Activated effector memory CD4-positive, alpha-beta T cell treated with Interleukin-2 at 50 U/mL for 16 hours (primary cell): ENCODE results near the gene CLEC5A.
"Not testable (repeated sequence)": the region's sequence is repeated elsewhere in the genome, so short reads cannot be mapped to it uniquely, and the experiment has no call there.

Experiments
- DNase-seq: peaks from one replicate; pipeline ENCODE4 v3.0.0-alpha.2; 2020

CLEC5A gene

DNA sequence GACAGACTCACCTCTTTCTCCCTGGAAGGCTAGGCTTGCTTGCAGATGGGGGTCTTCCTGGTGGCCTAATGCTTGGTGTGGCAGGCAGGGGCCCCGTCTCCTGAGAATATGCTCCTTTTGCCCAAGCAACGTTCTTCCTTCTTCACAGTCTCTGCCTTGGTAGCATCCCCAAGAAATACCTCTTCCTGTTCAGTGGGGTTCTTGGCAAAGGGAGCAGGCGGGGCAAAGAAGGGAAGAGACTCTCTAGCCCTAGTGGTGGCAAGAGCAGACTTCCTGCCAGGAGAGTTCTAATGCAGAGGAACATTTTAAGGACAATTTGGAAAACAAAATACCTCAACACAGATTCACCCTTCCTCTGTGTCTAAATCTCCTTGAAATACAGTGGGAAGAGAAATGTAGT is at the start of gene CLEC5A:
Gene CLEC5A (minus strand): TSS at position 179 of the 400 bp plus-strand sequence. CDS start 682 bp downstream, outside the sequence.
- DNase-seq, result no peak

DNA sequence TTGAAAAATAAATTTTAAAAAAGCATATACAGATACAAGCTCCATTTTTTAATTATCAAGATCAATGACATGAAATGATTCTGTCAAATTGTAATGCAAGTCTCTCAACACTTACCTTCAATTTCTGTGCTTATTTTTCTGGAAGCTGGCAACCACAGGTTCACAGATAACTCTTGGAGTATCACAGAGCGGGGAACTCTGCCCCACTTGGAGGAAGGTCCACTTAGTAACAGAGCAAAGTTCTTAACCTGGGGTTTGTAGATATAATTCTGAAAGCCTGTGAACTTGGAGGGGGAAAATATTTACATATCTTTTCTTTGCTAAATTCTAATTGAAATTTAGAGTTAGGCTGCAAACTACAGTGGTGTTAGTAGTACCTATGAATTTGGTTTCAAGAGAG is 46.6 kb upstream of the CLEC5A start:
- DNase-seq, result no peak

DNA sequence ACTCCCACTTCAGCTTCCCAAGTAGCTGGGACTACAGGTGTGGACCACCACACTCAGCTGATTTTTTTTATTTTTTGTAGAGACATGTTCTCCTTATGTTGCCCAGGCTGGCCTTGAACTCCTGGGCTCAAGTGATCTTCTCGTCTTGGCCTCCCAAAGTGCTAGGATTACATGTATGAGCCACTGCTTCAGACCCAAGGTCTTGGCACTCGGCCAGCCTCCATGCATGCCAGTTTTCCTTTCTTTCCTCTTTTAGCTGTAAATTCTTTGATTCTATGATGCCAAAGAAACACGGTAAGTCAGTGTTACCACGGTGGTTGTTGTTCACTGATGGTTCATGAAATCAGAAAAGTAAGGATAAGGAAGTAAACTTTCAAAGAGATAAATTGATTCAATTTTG is 45.9 kb upstream of the CLEC5A start:
- no peak for DNase-seq

DNA sequence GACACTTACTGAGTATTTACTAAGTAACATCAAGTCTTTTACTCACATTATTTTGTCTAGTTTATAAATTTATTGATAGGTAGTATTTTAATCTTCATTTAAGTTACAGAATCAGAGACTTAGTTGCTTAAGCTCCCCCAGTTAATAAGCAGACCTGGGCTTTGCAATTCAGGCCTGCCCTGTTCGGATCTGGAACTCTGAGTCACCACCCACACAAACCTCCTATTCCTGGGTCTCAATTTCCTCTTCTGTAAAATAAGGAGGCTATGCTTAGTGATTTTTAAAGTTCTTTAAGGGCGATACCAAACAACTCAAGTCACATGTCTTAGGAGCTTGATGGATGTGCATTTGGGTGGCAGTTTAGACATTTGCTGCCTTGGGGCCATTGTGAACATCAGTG is 45.4 kb upstream of the CLEC5A start:
- no peak for DNase-seq

DNA sequence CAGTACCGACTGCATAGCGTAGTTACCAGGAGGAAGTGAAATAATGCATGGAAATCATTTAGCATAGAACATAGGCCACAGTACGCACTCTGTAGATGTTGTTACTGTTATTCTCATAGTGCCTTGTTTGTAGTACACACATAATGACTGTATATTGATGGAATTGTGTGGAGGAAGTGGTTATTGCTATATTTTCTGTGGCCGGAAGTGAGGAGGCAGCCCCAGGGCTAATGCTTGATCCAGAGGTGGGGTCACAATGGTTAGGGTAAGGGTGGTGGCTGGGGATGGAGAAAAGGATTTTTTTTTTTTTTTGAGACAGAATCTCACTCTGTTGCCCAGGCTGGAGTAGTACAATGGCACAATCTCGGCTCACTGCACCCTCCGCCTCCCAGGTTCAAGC is 44.4 kb upstream of the CLEC5A start:
- no peak for DNase-seq

DNA sequence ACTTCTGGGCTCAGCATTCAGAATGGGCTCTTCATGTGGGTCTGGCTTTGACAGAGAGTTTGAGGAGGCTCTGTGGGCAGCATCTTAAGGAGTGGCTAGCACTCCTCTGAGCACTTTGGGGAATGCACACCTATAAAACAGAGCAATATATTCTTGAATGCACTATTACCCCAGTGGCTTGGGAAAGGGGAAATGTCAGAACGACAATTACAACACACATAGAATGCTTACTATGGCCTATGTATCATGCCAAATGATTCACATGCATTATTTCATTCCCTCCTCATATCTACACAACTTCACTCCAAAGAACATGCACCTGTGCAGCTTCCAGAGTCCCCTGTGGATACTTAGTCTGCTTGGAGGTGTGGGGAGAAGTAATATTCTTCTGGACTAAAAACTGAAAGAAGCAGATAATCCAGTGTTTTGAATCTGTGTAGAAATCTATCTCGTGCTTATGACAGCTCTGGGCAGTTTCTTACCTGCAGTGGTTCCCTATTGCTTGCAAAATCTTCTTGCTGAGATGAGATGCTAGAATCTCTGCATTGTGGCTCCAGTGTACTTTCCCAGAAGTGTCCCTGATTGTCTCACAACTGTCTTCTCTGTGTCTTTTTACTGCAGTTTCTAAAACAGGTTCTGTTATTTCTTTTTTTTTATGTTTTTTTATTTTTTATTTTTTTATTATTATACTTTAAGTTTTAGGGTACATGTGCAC is 43.4 kb upstream of the CLEC5A start:
- DNase-seq, result no peak

DNA sequence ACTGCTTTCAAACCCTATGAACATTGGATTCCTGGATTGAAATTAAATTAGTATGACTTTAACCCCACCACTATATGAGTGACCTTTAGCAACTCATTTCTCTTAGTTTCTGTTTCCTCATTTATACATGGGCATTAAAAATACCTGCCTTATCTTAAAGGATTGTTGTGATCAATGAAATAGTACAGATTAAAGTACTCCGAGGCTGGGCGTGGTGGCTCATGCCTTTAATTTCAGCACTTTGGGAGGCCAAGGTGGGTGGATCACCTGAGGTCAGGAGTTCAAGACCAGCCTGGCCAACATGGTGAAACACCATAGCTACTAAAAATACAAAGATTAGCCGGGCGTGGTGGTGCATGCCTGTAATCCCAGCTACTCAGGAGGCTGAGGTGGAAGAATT is 41.0 kb upstream of the CLEC5A start:
- DNase-seq, result not testable (repeated sequence)

DNA sequence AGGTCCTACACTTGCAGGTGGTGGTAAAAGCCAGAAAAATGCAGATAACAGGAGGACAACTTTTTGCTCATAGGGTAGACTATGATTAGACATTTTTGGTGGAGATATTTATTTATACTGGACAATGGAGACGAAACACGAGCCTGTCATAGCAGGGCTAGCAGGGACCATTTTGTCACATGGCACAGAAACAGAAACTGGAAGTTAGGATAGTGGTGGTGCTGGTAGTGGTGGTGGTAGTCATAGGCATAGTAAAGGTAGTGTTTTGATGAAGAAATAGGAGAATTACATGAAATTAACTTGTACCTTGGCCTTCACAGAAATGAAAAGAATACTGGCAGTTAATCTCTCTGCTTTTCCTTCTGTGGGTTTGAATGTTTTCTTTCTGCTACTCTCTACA is 40.1 kb upstream of the CLEC5A start:
- DNase-seq, result no peak

DNA sequence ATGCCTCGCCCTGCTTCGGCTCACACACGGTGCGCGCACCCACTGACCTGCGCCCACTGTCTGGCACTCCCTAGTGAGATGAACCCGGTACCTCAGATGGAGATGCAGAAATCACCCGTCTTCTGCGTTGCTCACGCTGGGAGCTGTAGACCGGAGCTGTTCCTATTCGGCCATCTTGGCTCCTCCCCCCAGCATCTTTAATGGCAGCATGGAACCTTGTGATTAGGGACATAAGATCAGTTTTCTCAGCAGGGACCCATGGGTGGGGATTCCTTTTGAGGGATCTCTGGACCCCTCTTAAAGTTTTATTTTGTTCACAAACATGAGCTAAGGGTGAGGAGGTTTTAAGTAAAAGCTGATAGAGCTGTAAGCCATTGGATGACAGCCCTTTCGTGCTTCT is 39.2 kb upstream of the CLEC5A start:
- not testable (repeated sequence) for DNase-seq

DNA sequence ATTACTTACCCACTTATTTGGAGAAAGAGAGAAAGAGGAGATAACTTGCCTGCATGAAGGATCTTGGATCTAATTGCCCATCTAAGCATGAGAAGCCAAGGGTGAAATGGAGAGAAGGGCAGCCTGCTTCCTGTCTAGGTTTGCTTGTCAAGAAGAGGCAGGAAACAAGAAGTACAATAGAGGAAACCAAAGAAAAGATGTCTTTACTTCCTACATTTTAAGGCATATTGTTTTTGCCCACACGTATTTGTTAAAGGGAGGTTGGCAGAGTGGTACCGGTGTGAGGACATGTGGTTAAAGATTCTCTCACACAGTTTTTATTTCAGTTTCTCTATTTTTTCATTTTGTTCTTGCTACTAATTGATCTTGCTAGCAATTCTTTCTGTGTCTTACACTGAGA is 32.8 kb upstream of the CLEC5A start:
- no peak for DNase-seq

DNA sequence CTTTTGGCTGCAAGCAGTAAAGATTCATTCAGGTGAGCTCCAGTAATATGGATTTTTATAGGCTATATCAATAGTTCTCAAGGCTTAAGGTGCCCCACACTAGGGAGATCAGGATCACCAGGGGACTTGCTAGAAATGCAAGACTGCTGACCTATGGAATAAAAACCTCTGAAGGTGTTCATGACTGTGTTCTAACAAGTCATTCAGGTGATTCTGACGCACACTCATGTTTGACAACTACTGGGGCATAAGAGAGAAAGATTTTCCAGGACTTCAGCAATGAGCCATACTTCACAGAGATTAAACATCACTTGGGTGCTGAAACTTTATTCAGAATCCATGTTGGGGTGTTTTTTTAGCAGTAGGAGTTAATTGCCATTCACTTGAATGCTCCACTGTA is 31.6 kb upstream of the CLEC5A start:
- no peak for DNase-seq

DNA sequence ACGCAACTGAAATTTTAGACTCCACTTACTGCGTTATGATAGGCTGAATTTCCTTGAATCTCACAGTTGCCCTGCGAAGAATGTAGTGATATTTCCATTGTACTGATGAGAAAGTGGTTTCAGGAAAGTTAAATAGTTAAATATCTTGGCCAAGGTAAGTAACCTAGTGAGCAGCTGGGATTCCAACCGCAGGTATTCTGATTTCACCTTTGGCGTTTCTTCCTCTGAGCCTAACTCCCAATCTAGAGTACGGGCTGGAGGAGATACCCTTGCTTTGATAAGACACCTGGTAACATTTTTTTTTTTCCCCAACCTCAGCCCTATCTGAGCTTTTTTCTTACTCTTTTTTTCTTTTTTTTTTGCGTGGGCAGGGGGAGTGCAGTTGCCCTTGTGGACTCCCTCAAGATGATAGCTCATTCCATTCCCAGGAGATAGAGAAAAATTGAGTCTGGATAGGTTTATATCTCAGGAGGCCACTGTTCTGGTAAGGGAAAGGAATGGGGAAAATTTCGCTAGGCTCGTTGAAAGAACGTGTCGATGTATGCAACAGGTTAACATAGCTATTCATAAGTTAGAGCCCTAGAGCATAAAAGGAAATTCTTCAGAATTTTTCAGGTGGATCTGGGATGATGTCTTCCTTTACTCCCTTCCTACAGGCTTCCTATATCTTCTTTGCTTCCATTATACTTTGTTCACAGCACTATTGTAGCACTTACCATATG is 29.9 kb upstream of the CLEC5A start:
- DNase-seq, result no peak

DNA sequence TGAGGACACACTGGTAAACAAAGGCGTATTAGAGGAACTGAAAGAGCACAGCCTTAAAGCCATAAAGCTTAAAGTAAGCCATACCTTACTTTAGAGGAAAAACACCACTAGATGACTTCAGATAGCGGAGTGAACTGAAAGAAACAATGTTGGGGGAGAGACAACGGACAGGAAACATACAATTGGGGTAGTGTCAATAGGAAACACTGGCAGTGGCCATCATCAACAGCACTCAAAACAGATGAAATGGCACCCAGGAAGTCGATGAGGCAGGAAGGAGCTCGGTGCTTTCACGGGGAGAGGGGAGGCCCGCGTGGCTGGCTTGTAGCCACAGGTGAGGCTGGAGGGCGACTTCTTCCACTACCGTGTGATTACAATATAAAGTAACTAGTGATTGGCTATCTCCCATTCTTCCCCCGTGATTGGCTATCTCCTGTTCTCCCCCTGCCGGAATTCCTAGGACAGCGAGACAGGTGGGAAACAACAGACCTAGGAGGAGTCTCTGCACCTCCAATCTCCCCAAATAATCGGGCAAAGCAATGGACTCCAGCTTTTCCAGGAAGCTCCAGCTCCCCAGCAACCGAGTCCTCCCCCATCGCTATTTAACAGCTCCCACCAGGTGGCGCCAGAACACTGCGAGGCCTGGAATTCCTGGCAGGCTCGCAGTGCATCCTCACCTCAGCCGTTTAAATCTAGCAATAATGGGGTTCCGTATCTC is 29.2 kb upstream of the CLEC5A start:
- peak; percentile 35 for DNase-seq

DNA sequence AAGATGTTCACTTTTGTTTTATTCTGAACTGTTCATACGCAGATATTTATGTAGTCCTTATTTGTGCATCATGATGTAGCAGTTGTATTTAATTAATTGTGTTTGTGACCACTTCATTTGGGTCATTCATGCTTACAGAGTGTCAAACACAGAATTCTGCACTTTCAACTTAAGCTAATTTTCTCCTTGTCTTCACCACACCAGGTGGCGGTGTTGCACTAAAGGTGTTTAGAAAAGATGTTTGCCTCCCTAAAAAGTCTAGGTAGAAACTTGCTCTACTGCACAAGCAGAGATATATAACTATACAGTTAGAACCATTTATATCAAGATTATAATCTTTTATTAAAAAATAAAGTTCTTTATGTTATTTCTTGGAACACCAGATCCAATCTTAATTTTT is 28.1 kb upstream of the CLEC5A start:
- no peak for DNase-seq

DNA sequence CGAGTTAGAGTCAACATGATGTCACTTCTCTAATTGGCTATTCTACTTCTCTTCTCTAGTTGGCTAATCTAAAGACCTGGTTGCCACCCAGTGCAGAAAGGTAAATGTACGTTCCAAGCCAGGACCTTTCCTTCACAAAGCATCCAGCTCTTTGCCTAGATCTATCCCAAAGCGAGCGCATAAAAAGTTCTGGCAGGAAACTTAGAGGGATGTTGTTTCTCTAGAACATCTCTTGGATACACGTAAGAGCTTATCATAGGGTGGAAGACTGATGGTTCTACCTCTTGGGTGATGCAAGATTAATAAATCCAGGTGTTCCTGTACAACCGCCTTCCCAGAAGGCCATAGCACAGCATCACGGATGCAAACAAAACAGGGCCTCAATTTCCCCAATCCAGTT is 26.9 kb upstream of the CLEC5A start, which contains the start of gene TAS2R38:
Gene TAS2R38 (minus strand): TSS at position 101 of the 400 bp plus-strand sequence. CDS start 84 bp downstream, at position 17.
- DNase-seq, result no peak

DNA sequence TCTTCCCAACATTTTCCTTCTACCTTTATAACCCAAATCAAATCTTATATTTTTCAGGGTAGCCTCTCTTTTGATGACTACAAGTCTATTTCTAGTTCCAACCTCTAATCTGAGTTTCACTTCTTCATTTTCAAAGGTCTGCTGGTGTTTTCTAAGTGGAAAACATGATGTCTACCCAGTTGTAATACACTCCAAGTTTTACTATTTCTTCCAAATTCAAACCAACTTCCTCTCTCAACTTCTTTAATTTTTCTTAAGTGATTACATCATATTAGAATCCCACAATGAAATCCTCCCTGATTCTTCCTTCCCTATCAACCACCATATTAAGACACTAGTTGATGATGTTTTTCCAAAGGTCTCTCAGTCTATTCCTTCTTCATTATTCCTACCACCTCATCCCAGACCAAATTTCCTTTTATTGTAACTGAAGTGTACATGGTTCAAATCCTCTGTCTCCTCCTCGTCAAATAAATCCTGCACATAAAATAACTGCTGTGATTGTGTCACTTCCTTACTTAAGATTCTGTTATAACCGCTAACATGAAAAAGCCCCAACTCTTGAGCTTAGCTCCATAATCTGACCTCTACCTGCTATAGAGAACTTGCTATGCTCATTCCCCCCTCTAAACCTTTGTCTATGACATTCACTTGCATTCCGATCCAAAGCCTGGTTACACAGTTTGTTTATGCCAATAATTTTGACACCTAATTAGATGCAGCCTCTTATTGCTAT is 14.1 kb upstream of the CLEC5A start:
- DNase-seq, result no peak

DNA sequence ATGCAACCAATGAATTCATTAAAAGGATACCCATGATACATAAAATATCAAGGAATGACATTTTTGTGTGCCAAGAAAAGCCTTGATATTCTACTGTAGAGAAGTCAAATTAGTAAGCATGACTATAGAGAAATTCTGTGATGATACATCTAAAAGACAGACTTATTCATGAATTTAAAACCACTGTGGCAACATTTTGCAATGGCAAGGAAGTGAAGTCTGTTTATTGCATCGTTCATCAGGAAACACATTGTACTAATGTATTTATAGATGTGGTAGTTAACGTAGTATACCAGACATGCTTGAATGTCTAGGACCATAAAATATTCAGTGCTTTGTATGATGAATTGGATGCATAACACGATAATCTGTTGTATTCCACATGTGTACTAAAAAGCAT is 9.3 kb upstream of the CLEC5A start:
- DNase-seq, result no peak

DNA sequence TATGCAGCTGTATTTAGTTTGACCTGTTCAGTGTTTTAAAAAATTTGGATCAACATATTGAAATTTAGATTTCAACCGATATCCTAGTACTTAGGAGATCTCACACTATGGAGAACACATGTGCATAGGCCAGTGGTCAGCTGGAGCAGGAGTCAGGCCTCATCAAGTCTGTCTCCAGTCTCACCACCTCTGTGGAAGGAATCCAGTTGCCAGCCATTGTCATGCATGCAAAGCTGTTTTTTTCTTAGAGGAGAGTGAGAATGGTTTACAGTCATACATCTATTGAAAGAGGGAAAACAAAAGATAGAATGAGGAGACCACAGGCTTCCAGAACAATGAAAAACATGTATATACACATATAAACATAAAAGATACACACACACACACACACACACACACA is 7.6 kb upstream of the CLEC5A start:
- no peak for DNase-seq

DNA sequence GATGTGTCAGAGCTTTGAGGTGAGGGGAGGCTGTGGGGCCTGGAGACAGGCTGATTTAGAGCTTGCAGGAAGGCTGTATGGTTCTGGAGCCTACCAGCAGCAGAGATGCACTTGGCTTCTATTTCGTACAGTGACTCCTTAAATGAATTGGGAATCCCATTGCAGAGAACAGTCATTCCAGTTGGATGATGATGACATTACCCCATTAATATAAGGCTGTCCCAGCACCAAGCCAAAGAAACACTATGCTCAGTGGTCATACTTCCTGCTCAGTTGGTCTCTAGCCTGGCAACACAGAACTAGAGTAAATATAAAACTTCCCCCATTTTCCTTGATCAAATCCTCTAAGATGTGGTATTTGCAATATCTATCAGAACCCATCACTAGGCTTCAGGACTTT is 5.7 kb upstream of the CLEC5A start:
- no peak for DNase-seq

DNA sequence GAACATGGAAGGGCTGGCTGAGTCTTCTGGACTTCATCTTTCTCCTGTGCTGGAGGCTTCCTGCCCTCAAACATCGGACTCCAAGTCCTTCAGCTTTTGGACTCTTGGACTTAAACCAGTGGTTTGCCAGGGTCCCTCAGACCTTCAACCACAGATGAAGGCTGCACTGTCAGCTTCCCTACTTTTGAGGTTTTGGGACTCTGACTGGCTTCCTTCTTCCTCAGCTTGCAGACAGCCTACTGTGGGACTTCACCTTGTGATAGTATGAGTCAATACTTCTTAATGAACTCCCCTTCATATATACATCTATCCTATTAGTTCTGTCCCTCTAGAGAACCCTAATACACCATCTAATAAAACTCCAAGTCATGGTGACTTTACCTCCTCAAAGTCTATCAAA is 4.0 kb upstream of the CLEC5A start:
- DNase-seq, result no peak

DNA sequence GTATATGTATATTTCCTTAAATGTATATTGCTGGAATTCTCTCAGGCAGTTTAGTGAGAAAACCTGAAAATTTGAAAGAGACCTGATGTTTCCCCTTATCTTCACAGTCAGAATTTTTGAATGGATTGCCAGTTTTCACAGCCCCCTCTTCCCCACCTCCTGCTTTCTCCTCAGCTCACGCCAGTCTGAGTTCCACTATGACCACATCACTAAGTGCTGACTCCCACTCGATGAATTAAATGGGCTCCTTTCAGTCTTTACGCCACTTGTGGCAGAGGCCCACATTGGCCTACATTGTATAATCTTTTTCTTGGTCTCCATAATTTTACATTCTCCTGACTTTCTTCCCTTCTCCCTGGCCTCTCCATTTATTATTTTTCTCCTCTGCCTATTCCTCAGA is 3.1 kb upstream of the CLEC5A start:
- no peak for DNase-seq

DNA sequence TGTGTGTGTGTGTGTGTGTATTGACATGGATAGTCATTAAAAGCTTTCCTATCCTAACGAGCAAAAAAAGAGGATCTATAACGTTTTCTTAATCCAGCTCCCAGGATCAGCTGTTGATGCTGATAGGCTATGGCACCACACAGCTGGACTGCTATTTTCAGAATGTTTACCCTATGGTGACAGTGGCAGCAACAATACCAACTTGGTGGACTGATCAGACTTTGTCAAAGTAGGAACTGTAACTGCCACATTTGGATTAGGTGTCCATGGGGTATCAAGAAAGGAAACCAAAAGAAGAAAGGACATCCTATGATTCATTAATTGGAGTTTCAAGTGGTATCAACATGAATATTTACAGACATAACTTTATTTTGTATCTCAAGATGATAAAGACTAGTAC is 2.7 kb upstream of the CLEC5A start:
- DNase-seq, result no peak

DNA sequence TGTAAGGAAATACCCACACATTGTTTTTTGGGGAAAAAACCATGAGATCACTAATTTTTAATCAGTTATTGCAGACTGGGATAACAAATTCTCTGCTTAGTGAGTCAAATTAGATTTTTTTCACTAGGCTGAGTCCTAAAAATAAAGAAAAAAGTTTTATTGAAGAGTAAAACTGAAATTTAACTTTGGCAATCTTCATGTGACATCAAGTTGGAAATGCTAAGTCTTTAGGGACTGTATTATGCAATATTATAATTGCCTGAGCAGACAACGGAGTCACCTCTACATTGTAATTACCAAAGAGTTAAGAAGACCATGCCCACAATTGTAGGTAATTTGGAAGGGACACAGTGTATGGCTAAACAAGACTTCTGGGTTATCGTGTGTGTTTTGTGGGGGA is 2.2 kb upstream of the CLEC5A start:
- DNase-seq, result no peak
